Measurements from ENCODE around the gene HPSE2.
"Not testable (repeated sequence)": the region's sequence is repeated elsewhere in the genome, so short reads cannot be mapped to it uniquely, and the experiment has no call there.

HPSE2 gene

GRCh38 chr10:99002392-99002791 is 233.3 kb downstream of the HPSE2 start:
- no peak for DNase-seq

DNA sequence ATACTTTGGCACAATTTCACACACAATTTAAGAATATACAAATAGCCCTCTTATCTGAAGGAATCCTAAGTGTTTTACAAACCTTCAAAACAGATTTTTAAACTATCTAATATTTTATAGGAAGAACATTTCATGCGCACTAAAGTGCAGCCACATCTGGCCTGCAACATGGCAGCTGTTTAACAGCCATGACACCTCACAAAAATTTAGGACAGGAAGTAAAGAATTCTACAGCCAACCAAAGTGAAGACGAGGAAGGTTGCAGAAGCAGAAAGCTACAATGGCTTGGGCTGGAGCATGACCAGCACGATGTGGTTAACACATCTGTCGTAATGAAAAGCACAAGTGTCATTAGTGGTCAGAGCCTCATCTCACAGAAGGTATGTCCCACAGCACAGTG is 238.1 kb downstream of the HPSE2 start:
- DNase-seq: no peak

DNA sequence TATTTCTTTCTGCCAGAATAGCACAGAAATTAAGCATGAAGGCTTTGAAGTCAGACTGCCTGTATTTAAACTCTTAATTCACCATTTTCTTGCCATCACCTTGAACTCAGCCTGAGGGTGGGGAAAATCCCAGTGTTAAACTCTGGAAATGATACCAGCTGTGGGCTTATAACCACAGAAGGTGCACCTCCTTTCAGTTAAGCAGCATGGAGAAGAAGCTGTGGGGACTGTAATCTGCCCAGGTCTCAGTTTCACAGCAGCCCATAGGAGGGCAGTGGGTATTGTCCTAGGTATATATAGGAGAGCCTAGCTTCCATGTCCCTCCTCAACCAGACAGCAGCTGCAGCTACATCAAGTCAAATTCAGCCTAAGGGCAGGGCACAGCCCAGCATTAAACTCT is 241.6 kb downstream of the HPSE2 start:
- DNase-seq: no peak

GRCh38 chr10:98983751-98984150 is 251.9 kb downstream of the HPSE2 start:
- DNase-seq: not testable (repeated sequence)

GRCh38 chr10:98980353-98980752 is 255.3 kb downstream of the HPSE2 start:
- DNase-seq: no peak

GRCh38 chr10:98971464-98971863 is 264.2 kb downstream of the HPSE2 start:
- DNase-seq: no peak

DNA sequence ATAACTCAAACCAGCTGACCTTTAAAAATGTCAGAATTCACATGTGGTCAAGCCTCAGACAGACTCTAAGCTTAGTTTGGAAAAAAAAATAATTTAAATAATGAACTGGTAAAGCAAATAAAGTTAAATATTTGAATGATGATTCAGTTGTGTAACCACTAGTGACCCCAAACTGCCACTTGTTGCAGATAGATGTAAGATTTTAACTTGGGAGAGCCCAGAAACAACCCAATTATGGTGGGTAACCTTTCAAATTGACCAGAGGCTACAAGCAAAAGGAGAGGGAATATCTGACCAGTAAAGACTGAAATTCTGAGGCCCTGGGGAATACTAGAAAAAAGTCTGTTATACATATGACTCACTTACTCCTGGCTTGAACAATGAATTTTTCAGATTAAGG is 268.1 kb downstream of the HPSE2 start:
- no peak for DNase-seq

DNA sequence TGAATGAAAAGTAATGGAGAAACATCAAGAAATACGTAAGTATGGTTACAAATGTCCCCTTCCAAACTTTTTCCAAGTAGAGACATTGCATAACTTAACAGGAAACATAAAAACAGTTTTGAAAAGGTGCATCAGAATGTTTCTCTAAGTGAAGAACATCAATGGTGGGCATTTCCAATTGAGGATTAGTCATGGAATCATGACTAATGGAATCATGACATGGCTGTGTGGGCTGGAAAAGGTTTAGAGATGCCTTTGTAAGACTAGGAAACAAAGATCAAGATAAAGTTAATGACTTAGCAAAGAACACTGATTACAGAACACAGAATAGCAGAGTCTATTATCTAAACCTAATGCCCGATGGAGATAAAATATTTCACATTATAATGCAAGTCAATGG is 272.0 kb downstream of the HPSE2 start:
- no peak for DNase-seq

DNA sequence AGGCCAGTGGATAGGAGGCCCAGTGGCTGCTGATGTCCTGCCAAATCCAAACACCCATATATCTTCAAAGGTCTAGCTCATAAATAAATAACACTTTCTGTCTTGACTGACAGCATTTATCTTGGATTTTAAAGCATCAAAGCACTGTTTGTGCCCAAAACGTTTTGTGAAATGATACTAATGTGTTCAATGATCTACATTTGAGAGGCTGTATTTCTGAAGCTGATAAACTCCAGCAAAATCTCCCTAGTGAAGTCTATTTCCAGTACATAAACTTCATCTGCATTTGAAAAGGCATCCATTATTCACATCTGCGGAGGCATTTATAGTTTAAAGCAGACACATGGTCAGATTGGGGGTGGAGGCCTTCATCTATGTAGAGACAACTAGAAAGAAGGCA is 276.3 kb downstream of the HPSE2 start:
- no peak for DNase-seq

GRCh38 chr10:98957801-98958200 is 277.9 kb downstream of the HPSE2 start:
- DNase-seq: no peak

GRCh38 chr10:98956576-98957260 is 278.9 kb downstream of the HPSE2 start:
- DNase-seq: no peak

- DNase-seq: no peak
Observed at GRCh38 chr10:98953251-98953650, 282.4 kb downstream of the HPSE2 start.

GRCh38 chr10:98951269-98952000 is 284.2 kb downstream of the HPSE2 start:
- DNase-seq: no peak

GRCh38 chr10:98950106-98950505 is 285.5 kb downstream of the HPSE2 start:
- no peak for DNase-seq

DNA sequence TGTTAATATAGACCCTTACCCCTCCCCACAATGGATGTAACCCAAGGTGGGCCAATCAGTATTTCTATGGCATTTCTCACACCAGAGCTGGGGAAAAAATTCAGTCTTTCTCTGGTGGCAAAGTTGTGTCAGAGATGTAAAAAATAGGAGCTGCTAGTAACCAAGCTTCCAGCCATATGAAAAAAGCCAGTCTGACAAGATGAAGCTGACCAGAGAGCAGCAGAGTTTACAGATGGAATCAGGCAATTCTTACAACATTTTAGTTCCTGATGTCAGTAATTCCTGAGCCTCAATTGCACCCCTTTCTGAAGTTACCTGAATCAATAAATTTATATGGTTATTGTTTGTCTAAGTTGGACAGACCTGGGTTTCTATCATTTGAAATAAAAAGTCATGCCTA is 286.3 kb downstream of the HPSE2 start:
- no peak for DNase-seq

DNA sequence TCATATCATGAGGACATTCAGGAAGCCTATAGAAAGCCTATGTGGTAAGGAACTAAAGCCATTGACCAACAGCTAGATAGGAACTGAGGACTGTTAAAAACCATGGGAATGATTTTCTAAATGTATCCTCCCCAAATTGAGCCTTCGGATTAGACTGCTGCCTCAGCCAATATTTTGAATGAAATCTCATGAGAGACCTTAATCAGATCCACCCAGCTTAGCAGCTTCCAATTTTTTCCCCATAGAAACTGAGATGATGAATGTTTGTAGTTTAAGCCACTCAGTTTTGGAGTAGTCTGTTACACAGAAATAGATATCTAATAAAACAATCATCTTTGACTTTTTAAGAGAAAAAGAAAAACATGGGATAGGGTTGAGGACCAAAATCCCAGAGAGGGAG is 292.0 kb downstream of the HPSE2 start:
- no peak for DNase-seq

DNA sequence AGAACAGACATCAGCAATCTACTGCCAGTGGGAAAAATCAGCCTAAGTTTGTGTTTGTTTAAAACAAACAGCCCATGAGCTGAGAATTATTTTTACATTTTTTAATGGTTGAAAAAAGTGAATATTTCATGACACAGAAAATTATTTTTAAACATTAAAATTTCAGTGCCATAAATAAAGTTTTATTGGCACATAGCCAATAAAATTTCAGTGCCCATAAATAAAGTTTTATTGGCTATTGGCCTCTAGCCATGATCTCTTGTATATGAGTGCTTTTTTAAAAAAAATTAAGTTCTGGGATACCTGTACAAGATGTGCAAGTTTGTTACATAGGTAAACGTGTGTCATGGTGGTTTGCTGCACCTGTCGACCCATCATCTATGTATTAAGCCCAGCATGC is 305.9 kb downstream of the HPSE2 start:
- DNase-seq: no peak

- DNase-seq: no peak
Observed at GRCh38 chr10:98925651-98926050, 310.0 kb downstream of the HPSE2 start.

DNA sequence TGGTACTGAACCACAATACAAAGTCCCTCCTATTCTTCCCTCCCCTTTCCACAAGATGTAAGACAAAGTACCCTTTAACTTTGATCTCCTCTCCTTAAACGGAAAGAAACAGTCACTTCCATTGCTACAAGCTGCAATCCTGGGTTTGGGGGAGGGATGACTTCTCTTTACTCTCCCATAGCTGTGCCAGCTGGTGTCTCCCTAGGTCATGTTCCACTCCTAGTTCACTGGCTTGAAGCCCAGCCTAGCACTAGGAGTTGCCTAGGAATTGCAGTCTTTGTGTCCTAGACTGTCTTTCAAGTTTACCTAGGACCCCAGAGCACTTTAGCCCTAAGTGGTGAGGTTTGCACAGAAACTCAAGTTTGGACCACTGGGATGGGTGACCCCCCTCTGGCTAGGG is 311.1 kb downstream of the HPSE2 start:
- DNase-seq: no peak

DNA sequence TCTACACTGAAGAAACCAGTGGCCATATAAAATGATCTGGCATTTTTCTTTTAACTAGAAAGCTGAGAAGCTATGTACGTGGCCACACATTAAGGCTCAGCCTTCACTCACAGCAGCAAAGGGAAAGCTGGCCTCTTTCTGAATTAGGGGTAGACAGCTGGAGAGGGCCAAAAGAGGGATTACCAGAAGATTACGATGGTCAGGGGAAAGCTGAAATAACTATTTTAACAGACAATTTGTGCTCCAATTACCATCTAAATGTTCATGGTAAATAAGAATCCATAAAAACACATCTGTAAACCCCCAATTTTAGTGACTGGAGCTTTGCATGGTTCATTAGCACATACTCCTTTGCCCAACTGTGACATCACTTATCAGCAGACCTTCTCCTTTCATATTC is 314.3 kb downstream of the HPSE2 start:
- no peak for DNase-seq

DNA sequence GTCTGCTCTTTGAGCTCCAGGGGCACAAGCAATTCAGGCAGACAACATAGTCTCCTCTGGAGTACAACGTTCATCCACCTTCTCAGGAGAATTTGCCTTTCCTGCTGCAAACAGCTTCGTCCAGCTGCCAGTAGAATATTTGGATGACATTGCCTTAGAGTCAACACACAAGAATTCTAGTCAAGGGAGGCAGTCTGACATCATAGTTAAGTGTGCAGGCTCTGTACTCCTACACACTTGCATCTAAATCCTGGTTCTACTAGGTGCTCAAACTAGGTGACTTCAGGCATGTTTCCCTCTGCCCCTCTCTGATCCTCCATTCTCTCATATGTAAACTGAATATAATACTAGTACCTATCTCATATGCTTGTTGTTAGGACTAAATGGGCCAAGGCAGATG is 314.8 kb downstream of the HPSE2 start:
- no peak for DNase-seq

DNA sequence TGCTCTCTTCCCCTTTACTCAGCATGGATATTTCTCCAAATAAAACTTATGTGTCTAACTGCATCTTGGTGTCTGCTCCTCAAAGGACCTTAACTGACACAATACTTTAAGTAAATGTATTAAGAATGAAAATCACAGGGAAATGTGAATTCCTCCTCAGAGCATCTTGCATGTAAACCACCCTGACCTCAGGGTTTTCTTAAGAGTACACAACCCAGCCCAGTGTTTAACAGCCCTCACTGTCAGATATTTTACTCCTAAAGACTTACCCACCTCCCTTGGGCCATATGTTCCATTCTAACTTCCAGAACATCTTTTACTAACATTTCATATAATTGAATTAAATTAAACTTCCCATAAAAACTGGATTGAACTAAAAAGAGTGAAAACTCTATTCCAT is 315.3 kb downstream of the HPSE2 start:
- DNase-seq: no peak

DNA sequence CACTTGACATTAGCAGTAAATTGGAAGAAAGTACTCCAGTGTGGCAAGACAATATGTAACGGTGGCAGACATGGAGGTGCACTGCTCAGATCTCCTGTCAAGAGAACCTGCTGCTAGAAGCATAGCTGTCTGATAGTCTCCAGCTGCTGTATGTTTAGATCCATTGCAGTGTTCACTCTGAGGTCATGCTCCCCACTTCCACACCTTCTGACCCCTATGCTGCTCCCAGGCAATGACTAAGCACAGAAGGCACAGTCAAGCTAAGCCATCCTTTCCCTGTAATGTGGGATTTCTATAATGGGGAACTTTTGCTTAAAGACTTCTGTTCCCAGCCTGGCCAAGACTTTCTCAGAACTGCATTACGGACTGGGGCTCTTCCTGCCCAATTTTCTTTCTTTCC is 315.8 kb downstream of the HPSE2 start:
- no peak for DNase-seq

- no peak for DNase-seq
Observed at GRCh38 chr10:98917828-98918227, 317.8 kb downstream of the HPSE2 start.

Measured in CD4-positive, alpha-beta T cell treated with Interleukin-17A for 4 hours (primary cell).